ENCODE data around the gene DDX3Y.

Gene DDX3Y

DNA sequence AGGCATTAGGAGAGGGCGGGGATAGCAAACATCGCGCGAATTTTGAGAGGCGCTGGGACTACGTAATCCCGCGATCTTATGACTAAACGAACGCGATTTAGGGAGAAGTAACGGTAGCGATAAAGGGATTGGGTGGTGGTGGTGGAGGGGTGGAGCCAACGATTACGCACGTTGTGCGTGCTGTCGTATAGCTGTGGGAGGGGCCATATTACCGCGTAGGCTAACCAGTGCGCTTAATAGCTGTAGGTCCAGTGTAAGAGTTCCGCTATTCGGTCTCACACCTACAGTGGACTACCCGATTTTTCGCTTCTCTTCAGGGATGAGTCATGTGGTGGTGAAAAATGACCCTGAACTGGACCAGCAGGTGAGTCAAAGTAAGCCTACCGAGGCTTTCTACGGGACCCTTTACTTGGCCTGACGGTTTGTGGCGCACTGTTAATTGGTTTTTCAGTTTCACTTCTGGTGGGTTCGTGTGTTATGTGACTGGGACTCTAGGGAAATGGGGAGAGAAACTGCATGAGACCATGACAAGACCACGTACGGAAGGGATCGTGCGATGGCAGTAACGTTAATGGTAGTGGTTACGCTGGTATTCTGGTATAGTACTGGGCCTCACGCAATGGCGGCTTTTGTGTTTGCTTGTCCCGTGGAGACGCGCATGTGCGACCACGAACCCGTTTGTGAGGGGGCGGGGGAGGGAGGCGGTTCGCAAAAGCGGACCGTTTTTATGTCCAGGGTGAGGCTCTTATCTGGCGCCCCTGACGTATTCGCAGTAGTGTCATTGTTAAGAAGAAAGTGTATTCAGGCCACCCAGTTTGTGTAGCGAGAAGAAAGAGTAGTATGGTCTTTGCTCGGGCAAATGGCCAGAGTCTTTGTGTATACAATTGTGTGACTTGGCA is at the start of gene DDX3Y:
TSS of gene DDX3Y (plus strand) at position 251 of the 899 bp plus-strand sequence. CDS start at position 320, 69 bp downstream.
- Histone ChIP-seq H3K79me2 (ENCODE audit: low read length) (peaks cover 58% of the 10 kb centered on the region), H3K27ac (ENCODE audit: low read length) (peak within 1 kb of the TSS; percentile 96), H3K4me1 (ENCODE audit: low read length) (peaks cover 19% of the 10 kb centered on the region), H3K9ac (ENCODE audit: low read length) (peak within 1 kb of the TSS; percentile 98), H3K4me3 (ENCODE audit: low read length) (peak within 1 kb of the TSS; percentile 98), H3K27me3 (ENCODE audit: low read depth, low read length) (no peaks in the 10 kb centered on the region), H2AFZ (ENCODE audit: low read depth, low read length) (peak within 1 kb of the TSS; percentile 94), H3K4me2 (ENCODE audit: low read length) (peak within 1 kb of the TSS; percentile 87), H3K36me3 (replicated peaks; ENCODE audit: low read depth, low read length) (peaks cover 28% of the 10 kb centered on the region), H3K9me3 (ENCODE audit: insufficient read depth, low read length) (no peaks in the 10 kb centered on the region), H4K20me1 (ENCODE audit: insufficient read depth, low read length) (peaks cover 43% of the 10 kb centered on the region)
- TF ChIP-seq, protein P1, sequence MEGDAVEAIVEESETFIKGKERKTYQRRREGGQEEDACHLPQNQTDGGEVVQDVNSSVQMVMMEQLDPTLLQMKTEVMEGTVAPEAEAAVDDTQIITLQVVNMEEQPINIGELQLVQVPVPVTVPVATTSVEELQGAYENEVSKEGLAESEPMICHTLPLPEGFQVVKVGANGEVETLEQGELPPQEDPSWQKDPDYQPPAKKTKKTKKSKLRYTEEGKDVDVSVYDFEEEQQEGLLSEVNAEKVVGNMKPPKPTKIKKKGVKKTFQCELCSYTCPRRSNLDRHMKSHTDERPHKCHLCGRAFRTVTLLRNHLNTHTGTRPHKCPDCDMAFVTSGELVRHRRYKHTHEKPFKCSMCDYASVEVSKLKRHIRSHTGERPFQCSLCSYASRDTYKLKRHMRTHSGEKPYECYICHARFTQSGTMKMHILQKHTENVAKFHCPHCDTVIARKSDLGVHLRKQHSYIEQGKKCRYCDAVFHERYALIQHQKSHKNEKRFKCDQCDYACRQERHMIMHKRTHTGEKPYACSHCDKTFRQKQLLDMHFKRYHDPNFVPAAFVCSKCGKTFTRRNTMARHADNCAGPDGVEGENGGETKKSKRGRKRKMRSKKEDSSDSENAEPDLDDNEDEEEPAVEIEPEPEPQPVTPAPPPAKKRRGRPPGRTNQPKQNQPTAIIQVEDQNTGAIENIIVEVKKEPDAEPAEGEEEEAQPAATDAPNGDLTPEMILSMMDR (IDR thresholded peaks at IDR 0.05; ENCODE audit: low read depth, low read length), result no peak
- TF ChIP-seq EZH2phosphoT487 (IDR thresholded peaks at IDR 0.05; ENCODE audit: low read depth), result no peak

DNA sequence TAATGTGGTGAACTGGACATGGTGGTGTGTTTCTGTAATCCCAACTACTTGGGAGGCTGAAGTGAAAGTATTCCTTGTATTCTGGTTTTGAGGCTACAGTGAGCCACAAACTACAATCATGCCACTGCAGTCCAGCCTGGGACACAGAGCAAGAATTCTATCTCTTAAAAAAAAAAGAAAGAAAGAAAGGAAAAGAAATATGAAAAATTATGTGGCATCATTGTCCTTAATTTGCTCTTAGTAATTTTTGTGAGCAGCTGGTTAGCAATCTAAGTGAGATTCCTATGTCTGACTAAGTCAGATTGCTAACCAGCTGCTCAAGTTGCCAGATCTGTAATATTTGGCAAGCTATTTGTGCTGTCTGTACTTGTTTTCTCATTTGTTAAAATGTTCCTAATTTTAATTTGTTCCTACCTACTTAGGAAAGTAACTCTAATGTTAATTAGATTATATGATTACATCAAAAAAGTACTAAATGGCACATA is 48.8 kb upstream of the DDX3Y start:
- no peaks in the 10 kb centered on the region for H4K20me1 ChIP-seq (ENCODE audit: insufficient read depth, low read length)
- H3K4me1 ChIP-seq (ENCODE audit: low read length), result no peaks in the 10 kb centered on the region
- no peak for TF ChIP-seq EZH2phosphoT487 (IDR thresholded peaks at IDR 0.05; ENCODE audit: low read depth)
- TF ChIP-seq, protein P1 (IDR thresholded peaks at IDR 0.05; ENCODE audit: low read depth, low read length), result no peak
- no peak overlapping the region for H3K4me2 ChIP-seq (ENCODE audit: low read length)
- peaks cover 7% of the 10 kb centered on the region for H3K36me3 ChIP-seq (replicated peaks; ENCODE audit: low read depth, low read length)
- H3K27me3 ChIP-seq (ENCODE audit: low read depth, low read length), result no peaks in the 10 kb centered on the region
- H2AFZ ChIP-seq (ENCODE audit: low read depth, low read length), result no peak overlapping the region
- H3K9me3 ChIP-seq (ENCODE audit: insufficient read depth, low read length), result no peaks in the 10 kb centered on the region
- no peak overlapping the region for H3K9ac ChIP-seq (ENCODE audit: low read length)
- no peaks in the 10 kb centered on the region for H3K79me2 ChIP-seq (ENCODE audit: low read length)
- H3K4me3 ChIP-seq (ENCODE audit: low read length), result no peak overlapping the region
- no peak overlapping the region for H3K27ac ChIP-seq (ENCODE audit: low read length)

DNA sequence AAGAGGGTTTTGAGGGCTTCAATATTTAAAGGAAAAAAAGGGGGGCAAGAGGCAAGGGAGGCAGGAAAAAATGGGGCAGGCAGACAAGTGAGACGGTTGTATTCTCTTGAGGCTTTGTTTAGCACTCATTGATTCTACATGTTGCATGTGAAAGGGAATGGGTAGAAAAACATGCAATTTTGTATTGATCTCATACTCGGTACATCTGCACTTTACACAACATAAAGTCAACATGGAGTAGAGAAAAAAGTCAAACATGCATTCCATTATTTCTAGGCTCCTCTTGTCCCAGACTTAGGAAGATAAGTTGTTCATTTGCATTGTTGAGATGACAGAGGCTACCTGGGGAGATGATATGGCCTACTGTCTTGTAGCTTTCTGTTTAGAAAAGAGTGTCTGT is 36.7 kb upstream of the DDX3Y start:
- Histone ChIP-seq H3K9ac (ENCODE audit: low read length) (no peak overlapping the region), H3K27ac (ENCODE audit: low read length) (no peak overlapping the region), H3K4me2 (ENCODE audit: low read length) (no peak overlapping the region), H3K4me3 (ENCODE audit: low read length) (no peak overlapping the region), H3K79me2 (ENCODE audit: low read length) (no peaks in the 10 kb centered on the region), H2AFZ (ENCODE audit: low read depth, low read length) (no peak overlapping the region), H3K4me1 (ENCODE audit: low read length) (no peaks in the 10 kb centered on the region), H3K27me3 (ENCODE audit: low read depth, low read length) (no peaks in the 10 kb centered on the region), H3K9me3 (ENCODE audit: insufficient read depth, low read length) (no peaks in the 10 kb centered on the region), H3K36me3 (replicated peaks; ENCODE audit: low read depth, low read length) (no peaks in the 10 kb centered on the region), H4K20me1 (ENCODE audit: insufficient read depth, low read length) (no peaks in the 10 kb centered on the region)
- TF ChIP-seq, protein P1 (IDR thresholded peaks at IDR 0.05; ENCODE audit: low read depth, low read length), result no peak
- TF ChIP-seq EZH2phosphoT487 (IDR thresholded peaks at IDR 0.05; ENCODE audit: low read depth), result no peak

DNA sequence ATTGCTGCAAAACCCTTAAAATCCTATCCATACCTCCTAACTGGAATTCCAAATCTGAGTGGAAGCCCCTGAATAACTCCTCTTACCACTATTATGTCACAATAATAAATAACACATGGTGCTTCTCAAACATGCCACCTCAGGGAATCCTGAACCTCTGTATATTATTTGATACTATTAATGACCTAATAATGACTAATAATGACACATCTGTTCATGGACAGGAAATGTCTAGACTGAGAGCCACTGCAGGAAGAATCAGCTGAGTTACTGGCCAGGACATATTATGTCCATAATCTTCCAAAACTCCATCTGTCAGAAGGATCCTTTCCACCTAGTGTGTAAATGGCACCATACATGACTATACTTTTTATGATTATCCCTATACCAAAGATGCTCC is 7.7 kb upstream of the DDX3Y start:
- Histone ChIP-seq H3K79me2 (ENCODE audit: low read length) (no peaks in the 10 kb centered on the region), H3K4me2 (ENCODE audit: low read length) (no peak overlapping the region), H3K27ac (ENCODE audit: low read length) (no peak overlapping the region), H3K9ac (ENCODE audit: low read length) (no peak overlapping the region), H3K36me3 (replicated peaks; ENCODE audit: low read depth, low read length) (no peaks in the 10 kb centered on the region), H2AFZ (ENCODE audit: low read depth, low read length) (no peak overlapping the region), H4K20me1 (ENCODE audit: insufficient read depth, low read length) (no peaks in the 10 kb centered on the region), H3K9me3 (ENCODE audit: insufficient read depth, low read length) (no peaks in the 10 kb centered on the region), H3K27me3 (ENCODE audit: low read depth, low read length) (no peaks in the 10 kb centered on the region), H3K4me3 (ENCODE audit: low read length) (no peak overlapping the region), H3K4me1 (ENCODE audit: low read length) (no peaks in the 10 kb centered on the region)
- TF ChIP-seq, protein P1 (IDR thresholded peaks at IDR 0.05; ENCODE audit: low read depth, low read length), result no peak
- TF ChIP-seq EZH2phosphoT487 (IDR thresholded peaks at IDR 0.05; ENCODE audit: low read depth), result no peak
